Epithelial cell of umbilical artery (primary cell): ENCODE results near the gene HRH3. TPM values are rescaled to one million over a fixed set of nuclear protein-coding genes. Genes with fewer than 3 reads are reported as not detected.

Experiments used
- total RNA-seq: library from RNA; depleted of rRNA; stranded (reverse); fragments of >200 nt; gene quantifications from 2 replicates; pipeline ENCODE4 v1.2.3, GENCODE V29; 2014

HRH3 gene
- not detected in 2 replicates for total RNA-seq

GRCh38 chr20:62219992-62220665 lies at the start of gene HRH3:
Gene HRH3, minus strand, starts transcription at chr20:62220278. Its CDS starts 308 bp downstream, at chr20:62219970.

DNA sequence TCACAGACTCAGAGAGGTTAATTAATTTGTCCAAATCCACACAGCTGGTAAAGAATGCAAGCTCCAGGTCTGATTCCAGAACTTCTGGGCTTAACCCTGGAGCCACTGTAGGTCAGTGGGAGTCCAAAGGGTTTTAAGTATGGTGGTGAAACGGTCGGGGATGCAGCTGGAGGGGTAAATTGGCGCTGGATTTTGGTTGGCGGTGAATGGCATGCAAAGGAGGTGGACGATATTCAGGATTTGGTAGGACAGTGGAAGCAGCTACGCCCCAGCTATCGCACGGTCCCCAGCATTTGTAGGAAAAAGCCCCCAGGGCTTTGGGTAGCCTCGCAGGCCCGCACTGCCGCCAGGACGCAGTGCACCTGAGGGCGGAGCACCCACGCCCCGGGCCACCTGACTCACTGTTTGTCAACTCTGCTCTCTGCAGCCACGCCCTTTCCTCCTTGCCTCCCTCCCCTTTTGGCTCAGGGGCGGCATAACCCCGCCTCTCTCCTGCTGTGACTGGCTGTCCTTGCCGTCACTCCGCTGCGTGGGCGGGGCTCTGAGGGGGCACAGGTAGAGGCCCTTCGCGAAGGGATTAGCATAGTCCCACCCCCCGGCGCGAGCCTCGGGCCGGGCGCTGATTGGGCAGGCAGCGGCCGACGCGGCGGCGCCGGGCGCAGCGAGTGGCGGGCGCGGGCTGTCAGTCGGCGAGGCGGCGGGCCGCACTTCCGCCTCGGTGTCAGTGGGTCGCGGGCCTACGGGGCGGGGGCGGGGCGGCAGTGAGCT lies 17.9 kb upstream of the HRH3 start, which contains the start of gene OSBPL2:
TSS of gene OSBPL2 (plus strand) at position 721 of the 768 bp plus-strand sequence. CDS start 17,664 bp downstream, outside the sequence.

DNA sequence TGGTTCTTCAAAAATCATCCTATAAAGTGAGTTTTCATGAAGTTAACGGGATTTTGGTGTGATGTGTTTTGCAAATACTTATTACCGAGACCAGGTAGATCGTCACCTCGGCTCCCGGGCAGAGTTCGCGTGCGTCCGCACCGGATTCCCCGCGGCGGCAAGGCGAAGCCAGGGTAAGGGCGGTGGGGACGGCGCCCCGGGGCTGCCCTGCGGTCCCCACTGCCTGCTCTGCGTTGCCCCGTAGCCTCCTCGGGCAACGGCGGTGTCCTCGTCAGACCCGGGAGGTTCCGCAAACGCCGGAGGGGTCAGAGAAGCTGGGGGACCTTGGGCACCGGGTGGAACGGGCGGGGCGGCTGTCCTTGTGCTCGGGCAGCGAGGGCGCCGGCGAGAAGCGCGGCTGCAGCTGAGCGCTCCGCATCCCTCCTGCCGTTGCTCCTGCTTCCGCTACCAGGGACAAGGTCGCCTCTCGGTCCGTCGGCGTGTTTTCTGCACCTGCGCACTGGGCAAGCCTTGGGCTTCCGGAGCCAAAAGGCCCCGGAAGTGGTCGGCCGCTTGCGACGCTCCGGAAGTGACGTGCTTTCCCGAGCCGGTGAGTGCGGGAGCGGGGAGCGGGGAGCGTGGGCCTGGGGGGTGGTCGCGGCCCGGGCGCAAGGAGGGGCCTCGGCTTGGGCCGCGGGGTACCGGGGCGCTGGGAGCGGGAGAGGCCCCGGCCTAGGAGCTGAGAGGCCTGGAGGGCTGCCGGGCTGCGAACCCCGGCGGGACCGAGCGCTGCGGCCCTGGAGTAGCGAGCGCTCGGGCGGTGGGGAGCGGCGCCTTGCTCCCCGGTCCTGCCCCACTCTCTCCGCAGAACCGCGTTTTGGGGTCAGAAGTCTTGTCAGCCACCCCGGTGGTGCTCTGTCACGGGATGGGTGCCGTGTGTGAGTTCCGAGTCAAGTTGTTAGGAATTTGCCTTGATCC lies 37.3 kb downstream of the HRH3 start, which contains the start of gene MTG2:
TSS of gene MTG2 (plus strand) at position 560 of the 957 bp plus-strand sequence. CDS start 10,393 bp downstream, outside the sequence.

Other genes with a start within 250 kb of the HRH3 start
- 2.3 and 3.6 TPM in 2 replicates for gene TAF4, start 154.4 kb downstream of the HRH3 start, total RNA-seq
- 28.3 and 30.1 TPM in 2 replicates for gene LSM14B, start 97.8 kb downstream of the HRH3 start, total RNA-seq
- 714 and 749 TPM in 2 replicates for gene PSMA7, start 76.9 kb downstream of the HRH3 start, total RNA-seq
- 6.7 and 8.8 TPM in 2 replicates for gene SS18L1, start 76.5 kb downstream of the HRH3 start, total RNA-seq
- 19.3 and 25.0 TPM in 2 replicates for gene MTG2, start 37.2 kb downstream of the HRH3 start, total RNA-seq
- gene OSBPL2, start 18.2 kb upstream of the HRH3 start, total RNA-seq = 16.2 and 20.5 TPM in 2 replicates
- 149 and 150 TPM in 2 replicates for gene ADRM1, start 82.7 kb upstream of the HRH3 start, total RNA-seq
- 59.3 and 68.2 TPM in 2 replicates for gene LAMA5, start 147.0 kb upstream of the HRH3 start, total RNA-seq
- 893 and 1,301 TPM in 2 replicates for gene RPS21, start 166.8 kb upstream of the HRH3 start, total RNA-seq
- 0.97 and 1.2 TPM in 2 replicates for gene CABLES2, start 187.0 kb upstream of the HRH3 start, total RNA-seq
- gene RBBP8NL, start 207.3 kb upstream of the HRH3 start, total RNA-seq = not detected in 2 replicates